IMR-90 (cell line): ENCODE results near the gene SARS1. TPM values are rescaled to one million over a fixed set of nuclear protein-coding genes. Genes with fewer than 3 reads are reported as not detected.

Source experiments
- ATAC-seq: fragments of 200-7000 bp; cut with Tn5 transposase; 2 replicates; pipeline ENCODE4 v1.9.1; 2020; ENCODE audit warnings: low read depth, mild to moderate bottlenecking, moderate library complexity
- BruUV-seq: library from RNA; stranded (reverse); fragments of 400-500 nt; replicated peaks from 2 replicates; lab custom pipeline; 2021; lab: Mats Ljungman, UMichigan
- CTCF ChIA-PET: fragments of 300-600 bp; formaldehyde crosslinking; extraction: SDS; loops from one replicate; lab custom pipeline; 2021; ENCODE audit warnings: antibody characterized with exemption; lab: Yijun Ruan, JAX
- POLR2A ChIA-PET: fragments of 300-600 bp; sonication (Branson Sonifier 250); formaldehyde crosslinking; loops from one replicate; lab custom pipeline; 2022; ENCODE audit warnings: antibody characterized with exemption; ENCODE audit not compliant: unreplicated experiment; lab: Charles Lee
- DNase-seq: peaks from one replicate; pipeline ENCODE4 v3.0.0; 2013
- H2AFZ ChIP-seq: replicated peaks from 2 replicates; pipeline ENCODE3; 2013; ENCODE audit warnings: low read length, mild to moderate bottlenecking; ENCODE audit not compliant: poor library complexity
- H2AK5ac ChIP-seq: 2 replicates; pipeline ENCODE4 v1.6.1; 2013; ENCODE audit warnings: low read depth, low read length, inconsistent platforms
- H2AK9ac ChIP-seq: replicated peaks from 2 replicates; pipeline ENCODE3; 2013; ENCODE audit warnings: mild to moderate bottlenecking, low read depth, low read length, moderate library complexity; ENCODE audit not compliant: poor library complexity
- H2BK120ac ChIP-seq: 2 replicates; pipeline ENCODE4 v1.6.1; 2013; ENCODE audit warnings: low read depth, low read length, inconsistent platforms
- H2BK15ac ChIP-seq: 3 replicates; pipeline ENCODE4 v1.6.1; 2013; ENCODE audit warnings: low read depth, low read length, inconsistent platforms
- H2BK20ac ChIP-seq: 2 replicates; pipeline ENCODE4 v1.6.1; 2013; ENCODE audit warnings: low read depth, mild to moderate bottlenecking, inconsistent platforms, low read length, moderate library complexity
- H2BK5ac ChIP-seq: 2 replicates; pipeline ENCODE4 v1.6.1; 2013; ENCODE audit warnings: mild to moderate bottlenecking, low read depth, low read length, inconsistent platforms; ENCODE audit not compliant: poor library complexity, severe bottlenecking
- H3K14ac ChIP-seq: replicated peaks from 2 replicates; pipeline ENCODE4 v1.6.1; 2013; ENCODE audit warnings: low read depth, low read length, inconsistent platforms
- H3K18ac ChIP-seq: 2 replicates; pipeline ENCODE4 v1.6.1; 2013; ENCODE audit warnings: low read depth, low read length, control low read depth
- H3K23ac ChIP-seq: 2 replicates; pipeline ENCODE4 v1.6.1; 2013; ENCODE audit warnings: low read depth, low read length, inconsistent platforms
- H3K27ac ChIP-seq: 2 replicates; pipeline ENCODE4 v1.5.1; 2013; ENCODE audit warnings: mild to moderate bottlenecking, control low read depth, low read length; ENCODE audit not compliant: insufficient read depth
- H3K27me3 ChIP-seq: 2 replicates; pipeline ENCODE4 v1.6.1; 2013; ENCODE audit warnings: low read length; ENCODE audit not compliant: control insufficient read depth, insufficient read depth
- H3K36me3 ChIP-seq: 2 replicates; pipeline ENCODE4 v1.6.1; 2013; ENCODE audit warnings: low read length, mixed read lengths; ENCODE audit not compliant: control insufficient read depth, insufficient read depth
- H3K4ac ChIP-seq: 2 replicates; pipeline ENCODE4 v1.6.1; 2013; ENCODE audit warnings: low read depth, low read length, inconsistent platforms
- H3K4me1 ChIP-seq: 2 replicates; pipeline ENCODE4 v1.6.1; 2013; ENCODE audit warnings: low read length, mixed read lengths; ENCODE audit not compliant: control insufficient read depth, insufficient read depth
- H3K4me2 ChIP-seq: 2 replicates; pipeline ENCODE4 v1.6.1; 2013; ENCODE audit warnings: low read depth, mild to moderate bottlenecking, control low read depth, low read length, moderate library complexity
- H3K4me3 ChIP-seq: 2 replicates; pipeline ENCODE4 v1.5.1; 2013; ENCODE audit warnings: low read depth, mild to moderate bottlenecking, control low read depth, low read length, moderate library complexity; ENCODE audit not compliant: insufficient read depth
- H3K56ac ChIP-seq: 2 replicates; pipeline ENCODE4 v1.6.1; 2013; ENCODE audit warnings: low read length, inconsistent platforms; ENCODE audit not compliant: insufficient read depth; ENCODE audit errors: extremely low read depth
- H3K79me1 ChIP-seq, 2 experiments: 2 replicates each; pipeline ENCODE4 v1.6.1; 2013; ENCODE audit warnings: low read length in 2 of 2, inconsistent platforms in 1 of 2, low read depth in 1 of 2
- H3K9ac ChIP-seq: 2 replicates; pipeline ENCODE4 v1.6.1; 2013; ENCODE audit warnings: low read depth, low read length, control low read depth
- H3K9me1 ChIP-seq: 2 replicates; pipeline ENCODE4 v1.6.1; 2013; ENCODE audit warnings: low read length, inconsistent platforms; ENCODE audit not compliant: insufficient read depth
- H3K9me3 ChIP-seq: 2 replicates; pipeline ENCODE4 v1.6.1; 2013; ENCODE audit warnings: low read length; ENCODE audit not compliant: control insufficient read depth, insufficient read depth
- H4K20me1 ChIP-seq: 2 replicates; pipeline ENCODE4 v1.6.1; 2013; ENCODE audit warnings: low read length, inconsistent platforms; ENCODE audit not compliant: insufficient read depth
- H4K5ac ChIP-seq: 2 replicates; pipeline ENCODE4 v1.6.1; 2013; ENCODE audit warnings: mild to moderate bottlenecking, low read depth, low read length, control low read depth
- H4K8ac ChIP-seq, 2 experiments: 2 replicates each; pipeline ENCODE4 v1.6.1; 2013; ENCODE audit warnings: low read depth in 2 of 2, low read length in 2 of 2, control low read depth in 1 of 2, inconsistent platforms in 1 of 2
- H4K91ac ChIP-seq: 2 replicates; pipeline ENCODE4 v1.6.1; 2013; ENCODE audit warnings: low read depth, low read length, inconsistent platforms; ENCODE audit not compliant: insufficient read depth
- BHLHE40 ChIP-seq: fragments of 150-350 bp; IDR thresholded peaks from 2 replicates; pipeline ENCODE4 v1.6.1; 2016; ENCODE audit warnings: mild to moderate bottlenecking, low read depth, low read length
- CEBPB ChIP-seq: IDR thresholded peaks from 2 replicates; pipeline ENCODE4 v1.6.1; 2012; ENCODE audit warnings: low read depth, low read length, improper control_type of control experiment
- CHD1 ChIP-seq: IDR thresholded peaks from 2 replicates; pipeline ENCODE4 v1.6.1; 2012; ENCODE audit warnings: low read depth, low read length, improper control_type of control experiment
- CTCF ChIP-seq: conservative IDR thresholded peaks from 2 replicates; pipeline ENCODE4 v1.5.1; 2012; ENCODE audit warnings: mild to moderate bottlenecking, low read depth, low read length, improper control_type of control experiment
- FOS ChIP-seq: fragments of 150-350 bp; IDR thresholded peaks from 2 replicates; pipeline ENCODE4 v1.6.1; 2016; ENCODE audit warnings: low read depth, low read length
- MAZ ChIP-seq: IDR thresholded peaks from 2 replicates; pipeline ENCODE4 v1.6.1; 2012; ENCODE audit warnings: low read depth, mild to moderate bottlenecking, low read length, improper control_type of control experiment, moderate library complexity, borderline replicate concordance
- MXI1 ChIP-seq: IDR thresholded peaks from 2 replicates; pipeline ENCODE4 v1.6.1; 2012; ENCODE audit warnings: low read depth, mild to moderate bottlenecking, low read length, moderate library complexity, borderline replicate concordance
- NFE2L2 ChIP-seq: fragments of 150-350 bp; IDR thresholded peaks from 2 replicates; pipeline ENCODE4 v1.6.1; 2016; ENCODE audit warnings: low read depth, mild to moderate bottlenecking, low read length
- POLR2A ChIP-seq: IDR thresholded peaks from 2 replicates; pipeline ENCODE4 v1.6.1; 2012; ENCODE audit warnings: mild to moderate bottlenecking, low read depth, low read length
- RAD21 ChIP-seq: IDR thresholded peaks from 2 replicates; pipeline ENCODE4 v1.6.1; 2012; ENCODE audit warnings: low read length, improper control_type of control experiment
- RFX5 ChIP-seq: IDR thresholded peaks from 2 replicates; pipeline ENCODE4 v1.8.0; 2012; ENCODE audit warnings: low read depth, mild to moderate bottlenecking, low read length, moderate library complexity
- SMC3 ChIP-seq: fragments of 150-350 bp; IDR thresholded peaks from 2 replicates; pipeline ENCODE4 v1.6.1; 2016; ENCODE audit warnings: low read depth, mild to moderate bottlenecking, antibody characterized with exemption, low read length, moderate library complexity
- WGBS, 2 experiments: methylation state at CpG; one replicate each; pipeline versions ENCODE4 v1.1.5 to v1.1.7; 2013; ENCODE audit warnings: missing lambda C conversion rate in 2 of 2; ENCODE audit not compliant: insufficient read length in 1 of 2; ENCODE audit errors: extremely low coverage in 2 of 2; 5-methylcytosine and 5-hydroxymethylcytosine counted together
- dilution Hi-C: fragments of 300-500 bp; cut with HindIII; formaldehyde crosslinking; loops from one replicate; pipeline ENCODE4 v1.14.3; 2018; ENCODE audit warnings: low sequenced_read_pairs; ENCODE audit not compliant: unreplicated experiment
- in situ Hi-C: fragments of 300-500 bp; cut with MboI; formaldehyde crosslinking; loops from 3 replicates; pipeline ENCODE4 v1.14.3; 2019; ENCODE audit warnings: low sequenced_read_pairs, inconsistent platforms, mixed read lengths
- intact Hi-C: fragments of 100-400 bp; cut with micrococcal nuclease; formaldehyde crosslinking; loops from 2 replicates; pipeline ENCODE4 v1.10.0; 2022
- polyA plus RNA-seq, 3 experiments: library from polyadenylated mRNA; depleted of rRNA; stranded (reverse); fragments of >200 nt; gene quantifications; 2 replicates each; pipeline ENCODE4 v1.2.3, GENCODE V29; 2012; ENCODE audit warnings: low replicate concordance in 1 of 3
- total RNA-seq: library from RNA; depleted of rRNA; stranded (reverse); fragments of >200 nt; gene quantifications from 2 replicates; pipeline ENCODE4 v1.2.3, GENCODE V29; 2012
- TF ChIP-seq, protein P1 (sequence below): fragments of 150-350 bp; IDR thresholded peaks from 2 replicates; pipeline ENCODE4 v1.6.1; 2016; ENCODE audit warnings: low read depth, mild to moderate bottlenecking, low read length, moderate library complexity, borderline replicate concordance

The SARS1 gene
- total and polyA plus RNA-seq, 2 of the 4 experiments (the other 2 are of a cell fraction) = 231 to 348 TPM

- Histone ChIP-seq H3K4me2 (no peak overlapping the region), H4K91ac (no peak overlapping the region), H2AK5ac (no peak overlapping the region), H3K9me3 (no peaks in the 10 kb centered on the region), H2AK9ac (no peak overlapping the region), H2BK20ac (no peak overlapping the region), H2BK15ac (no peak overlapping the region), H3K27me3 (no peaks in the 10 kb centered on the region), H2AFZ (no peak overlapping the region), H3K18ac (no peak overlapping the region), H4K8ac (no peak overlapping the region), H3K14ac (no peak overlapping the region), H3K4me1 (peaks cover 10% of the 10 kb centered on the region), H3K4ac (no peak overlapping the region), H3K27ac (no peak overlapping the region), H3K56ac (no peak overlapping the region), H3K23ac (no peak overlapping the region), H2BK5ac (no peak overlapping the region), H3K4me3 (no peak overlapping the region), H3K36me3 (no peaks in the 10 kb centered on the region), H3K79me1 (no peaks in the 10 kb centered on the region), H3K9me1 (no peaks in the 10 kb centered on the region; the same call in 1 of the 2 replicates), H4K5ac (no peak overlapping the region), H2BK120ac (no peak overlapping the region), H4K20me1 (no peaks in the 10 kb centered on the region), H3K9ac (no peak overlapping the region)
- WGBS, 2 experiments = 92% methylated on average over 2 of the region's 7 CpGs; no CpG with 5 or more reads in 1 of the 2 experiments
- ChIA-PET POLR2A (interaction anchor here (0.6 kb wide), 1 partner anchor 126 kb away, joined by 7 read pairs; no protein-coding TSS in a partner anchor), CTCF (interaction anchor here (0.6 kb wide), 1 partner anchor 639 kb away, joined by 3 read pairs; no protein-coding TSS in a partner anchor)
- intact Hi-C loops = no loop called here
- in situ Hi-C loops = no loop called here
- DNase-seq (no peak), ATAC-seq (no peak)
- TF ChIP-seq NFE2L2 (no peak), FOS (no peak), RFX5 (no peak), RAD21 (no peak), POLR2A (no peak), MXI1 (no peak), CTCF (no peak), MAZ (no peak), SMC3 (no peak), CHD1 (no peak), BHLHE40 (no peak), CEBPB (no peak)
- TF ChIP-seq, protein P1, sequence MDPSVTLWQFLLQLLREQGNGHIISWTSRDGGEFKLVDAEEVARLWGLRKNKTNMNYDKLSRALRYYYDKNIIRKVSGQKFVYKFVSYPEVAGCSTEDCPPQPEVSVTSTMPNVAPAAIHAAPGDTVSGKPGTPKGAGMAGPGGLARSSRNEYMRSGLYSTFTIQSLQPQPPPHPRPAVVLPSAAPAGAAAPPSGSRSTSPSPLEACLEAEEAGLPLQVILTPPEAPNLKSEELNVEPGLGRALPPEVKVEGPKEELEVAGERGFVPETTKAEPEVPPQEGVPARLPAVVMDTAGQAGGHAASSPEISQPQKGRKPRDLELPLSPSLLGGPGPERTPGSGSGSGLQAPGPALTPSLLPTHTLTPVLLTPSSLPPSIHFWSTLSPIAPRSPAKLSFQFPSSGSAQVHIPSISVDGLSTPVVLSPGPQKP = no peak
- no TSS peak for BruUV-seq
- dilution Hi-C loops = no loop called here
These were observed 32.4 kb downstream of the SARS1 start for GRCh38 chr1:109246141-109246551.
